Pancreas (tissue), 10 donors: Measurements from ENCODE around the gene SDS. TPM values are rescaled to one million over a fixed set of nuclear protein-coding genes. Genes with fewer than 3 reads are reported as not detected.

ENCODE experiments used
- ATAC-seq, 4 donors: fragments of 200-7000 bp; cut with Tn5 transposase; one replicate each; pipeline versions ENCODE4 v1.8.0 to v1.9.1; 2020; ENCODE audit warnings: mild to moderate bottlenecking in 4 of 4, moderate library complexity in 4 of 4
- DNase-seq, 6 donors: peaks; one replicate each; pipeline ENCODE4 v3.0.0-alpha.2; 2020
- FAIRE-seq: peaks from 2 replicates; lab custom pipeline; 2012; peaks lifted over from hg19 to GRCh38; lab: Jason Lieb, UNC
- H3K27ac ChIP-seq, 4 donors: fragments of 200-600 bp; sonication (generic); 1 replicate in 3 of 4; 2 replicates in 1 of 4; pipeline versions ENCODE4 v1.5.0 to v1.8.0; 2020
- H3K27me3 ChIP-seq, 4 donors: fragments of 200-600 bp; one replicate each; pipeline ENCODE4 v1.8.0; 2021
- H3K36me3 ChIP-seq, 3 donors: fragments of 200-600 bp; sonication (generic) in 1 of 3; one replicate each; pipeline versions ENCODE4 v1.5.0 to v1.8.0; 2020 to 2021
- H3K4me1 ChIP-seq, 3 donors: fragments of 200-600 bp; one replicate each; pipeline ENCODE4 v1.8.0; 2021
- H3K4me3 ChIP-seq, 4 donors: fragments of 200-600 bp; sonication (generic) in 2 of 4; one replicate each; pipeline versions ENCODE4 v1.5.0 to v1.8.0; 2020 to 2021
- H3K9me3 ChIP-seq, 4 donors: fragments of 200-600 bp; one replicate each; pipeline ENCODE4 v1.8.0; 2021
- CTCF ChIP-seq, 4 donors: fragments of 200-600 bp; sonication (generic) in 3 of 4; IDR thresholded peaks; one replicate each; pipeline versions ENCODE4 v1.5.0 to v1.8.0; 2021; ENCODE audit warnings: antibody characterized with exemption in 4 of 4
- WGBS, 2 donors: extraction: QIAGEN DNeasy Blood & Tissue Kit; methylation state at CpG; one replicate each; pipeline ENCODE4 v1.1.7; 2013; 5-methylcytosine and 5-hydroxymethylcytosine counted together
- intact Hi-C, 3 donors: fragments of 100-400 bp; cut with DNase I; formaldehyde crosslinking; loops; one replicate each; pipeline versions ENCODE4 v1.11.1 to v1.14.2; 2022
- polyA plus RNA-seq, 2 donors: library from polyadenylated mRNA; stranded (reverse); fragments of 200-250 nt; gene quantifications; one replicate each; pipeline ENCODE4 v1.2.3, GENCODE V29; 2013
- total RNA-seq, 6 donors: library from RNA; stranded (reverse); fragmentation: NEBNext Ultra II Directional in 4 of 6; extraction: Animal tissue kit (Norgen Biotek cat#: 25700) in 4 of 6; gene quantifications; one replicate each; pipeline versions ENCODE4 v1.2.1 to v1.2.4, GENCODE V29; 2021 to 2023
- donor health status: healthy with polysubstance abuse.
- donor health status: DM: no; HTN: no; CAD: no; lungs with moderate emphysema.
- donor health status: DM: no; HTN: no; CAD: no.
- donor health status: control.
- donor health status: control.
- donor health status: Bipolar disorder and iron deficiency.
- donor health status: DM: yes; HTN: yes; CAD: no.
- donor health status: DM: no; HTN: no; CAD: no.
- donor health status: DM: no; HTN: no; CAD: no.
- donor health status: DM: yes; HTN: yes; CAD: no.

SDS gene
- total and polyA plus RNA-seq, 8 donors, result 0.14 to 3.4 (median 0.39) TPM; not detected in 2

GRCh38 chr12:113440947-113441782 is 37.5 kb upstream of the SDS start:
- H3K9me3 ChIP-seq, result no peaks in the 10 kb centered on the region
- H3K36me3 ChIP-seq, result no peaks in the 10 kb centered on the region
- ATAC-seq, result peak; percentile 46 to 80 (median 58)
- FAIRE-seq, result no peak
- H3K27ac ChIP-seq, result no peak overlapping the region
- intact Hi-C loops, result no loop called here
- H3K4me3 ChIP-seq, result no peak overlapping the region
- WGBS, 2 donors, result 15 to 20% methylated on average over 14 of the region's 14 CpGs
- peaks cover 0 to 11% (median 8%) of the 10 kb centered on the region in 3 donors for H3K4me1 ChIP-seq
- H3K27me3 ChIP-seq, result no peaks in the 10 kb centered on the region
- no peak for TF ChIP-seq CTCF (IDR thresholded peaks at IDR 0.05)
- peak in 3 of 6 donors; percentile 42 to 61 (median 58) for DNase-seq

- no peaks in the 10 kb centered on the region for H3K36me3 ChIP-seq
- H3K9me3 ChIP-seq, result no peaks in the 10 kb centered on the region
- H3K27me3 ChIP-seq, result no peaks in the 10 kb centered on the region
- no peak for DNase-seq
- TF ChIP-seq CTCF (IDR thresholded peaks at IDR 0.05), result no peak
- intact Hi-C loops, result no loop called here
- H3K27ac ChIP-seq, result no peak overlapping the region
- no peak overlapping the region for H3K4me3 ChIP-seq
- 60 to 67% methylated on average over 7 of the region's 7 CpGs for WGBS, 2 donors
- ATAC-seq, result peak in 1 of 4 donors; percentile 8
- FAIRE-seq, result no peak
- peaks cover 0 to 11% (median 8%) of the 10 kb centered on the region in 3 donors for H3K4me1 ChIP-seq
These were observed 36.6 kb upstream of the SDS start for GRCh38 chr12:113440336-113440735.

- DNase-seq, result peak in 4 of 6 donors; percentile 27 to 72 (median 56)
- TF ChIP-seq CTCF (IDR thresholded peaks at IDR 0.05), result peak in 3 of 4 donors; percentile 41 to 58 (median 45)
- Histone ChIP-seq H3K36me3 (no peaks in the 10 kb centered on the region), H3K4me1 (peaks cover 0 to 11% (median 8%) of the 10 kb centered on the region in 3 donors), H3K27ac (no peak overlapping the region), H3K4me3 (no peak overlapping the region), H3K27me3 (no peaks in the 10 kb centered on the region), H3K9me3 (no peaks in the 10 kb centered on the region)
- intact Hi-C loops, result no loop called here
- 15 to 16% methylated on average over 8 of the region's 8 CpGs for WGBS, 2 donors
- FAIRE-seq, result no peak
- peak; percentile 64 to 75 (median 72) for ATAC-seq
These were observed 35.9 kb upstream of the SDS start for GRCh38 chr12:113439606-113440030.

GRCh38 chr12:113439301-113439597 is 35.6 kb upstream of the SDS start:
- ATAC-seq (no peak), FAIRE-seq (no peak), DNase-seq (no peak)
- Histone ChIP-seq H3K36me3 (no peaks in the 10 kb centered on the region), H3K27ac (no peak overlapping the region), H3K4me3 (no peak overlapping the region), H3K27me3 (no peaks in the 10 kb centered on the region), H3K9me3 (no peaks in the 10 kb centered on the region), H3K4me1 (peaks cover 0 to 11% (median 8%) of the 10 kb centered on the region in 3 donors)
- intact Hi-C loops, result no loop called here
- WGBS, 2 donors, result 26 to 37% methylated on average over 4 of the region's 4 CpGs
- TF ChIP-seq CTCF (IDR thresholded peaks at IDR 0.05), result no peak
